ENCODE measurements around the gene CD96.
A peak's percentile ranks its signal among the peaks of the same experiment; 100 is the strongest.
"Not testable (repeated sequence)": the region's sequence is repeated elsewhere in the genome, so short reads cannot be mapped to it uniquely, and the experiment has no call there.

Gene CD96

GRCh38 chr3:111548092-111548491, 6.1 kb downstream of the CD96 start:
- TF ChIP-seq CTCF (IDR thresholded peaks at IDR 0.05; ENCODE audit: insufficient read depth, low read depth, low read length, missing control alignments) = no peak
- peak; percentile 35 for DNase-seq (ENCODE audit: low read depth)
- no peak overlapping the region for H3K4me3 ChIP-seq (ENCODE audit: low read depth, low read length)

- no peak overlapping the region for H3K4me3 ChIP-seq (ENCODE audit: low read depth, low read length)
- no peak for DNase-seq (ENCODE audit: low read depth)
- no peak for TF ChIP-seq CTCF (IDR thresholded peaks at IDR 0.05; ENCODE audit: insufficient read depth, low read depth, low read length, missing control alignments)
These were observed 6.8 kb downstream of the CD96 start for GRCh38 chr3:111548756-111549155.

GRCh38 chr3:111561902-111562301, 19.9 kb downstream of the CD96 start:
- not testable (repeated sequence) for DNase-seq (ENCODE audit: low read depth); H3K4me3 ChIP-seq (ENCODE audit: low read depth, low read length)

- DNase-seq (ENCODE audit: low read depth) = no peak
- H3K4me3 ChIP-seq (ENCODE audit: low read depth, low read length) = no peak overlapping the region
- TF ChIP-seq CTCF (IDR thresholded peaks at IDR 0.05; ENCODE audit: insufficient read depth, low read depth, low read length, missing control alignments) = no peak
These were observed 24.8 kb downstream of the CD96 start for GRCh38 chr3:111566844-111567243.

- H3K4me3 ChIP-seq (ENCODE audit: low read depth, low read length) = no peak overlapping the region
- TF ChIP-seq CTCF (IDR thresholded peaks at IDR 0.05; ENCODE audit: insufficient read depth, low read depth, low read length, missing control alignments) = no peak
- DNase-seq (ENCODE audit: low read depth) = no peak
These were observed 26.4 kb downstream of the CD96 start for GRCh38 chr3:111568355-111568754.

GRCh38 chr3:111568911-111569310, 26.9 kb downstream of the CD96 start:
- no peak overlapping the region for H3K4me3 ChIP-seq (ENCODE audit: low read depth, low read length)
- no peak for TF ChIP-seq CTCF (IDR thresholded peaks at IDR 0.05; ENCODE audit: insufficient read depth, low read depth, low read length, missing control alignments)
- DNase-seq (ENCODE audit: low read depth) = no peak

- no peak overlapping the region for H3K4me3 ChIP-seq (ENCODE audit: low read depth, low read length)
- TF ChIP-seq CTCF (IDR thresholded peaks at IDR 0.05; ENCODE audit: insufficient read depth, low read depth, low read length, missing control alignments) = no peak
- no peak for DNase-seq (ENCODE audit: low read depth)
These were observed 28.5 kb downstream of the CD96 start for GRCh38 chr3:111570404-111571030.

Data from GM12865 (cell line).